ENCODE data around the gene TMED1. TPM values are rescaled to one million over a fixed set of nuclear protein-coding genes. Genes with fewer than 3 reads are reported as not detected.

Gene TMED1
- total and polyA plus RNA-seq, 2 donors from 2014 or later: 36.0 to 60.6 TPM

- Histone ChIP-seq H3K36me3 (ENCODE audit: control insufficient read depth in 2 of 3, insufficient read depth in 3 of 3, low read length in 3 of 3) (peaks cover 8 to 54% (median 17%) of the 10 kb centered on the region in 3 donors), H3K27me3 (ENCODE audit: control insufficient read depth, insufficient read depth, low read length) (no peaks in the 10 kb centered on the region), H3K4me3 (ENCODE audit: low read length in 3 of 3) (no peak overlapping the region), H3K9me3 (ENCODE audit: control insufficient read depth in 2 of 3, insufficient read depth in 1 of 3, low read length in 3 of 3) (no peaks in the 10 kb centered on the region), H3K27ac (ENCODE audit: low read depth in 2 of 2, low read length in 2 of 2) (no peak overlapping the region), H3K4me1 (ENCODE audit: control insufficient read depth in 2 of 3, insufficient read depth in 2 of 3, low read depth in 1 of 3, low read length in 3 of 3) (no peaks in the 10 kb centered on the region), H3K9ac (ENCODE audit: low read length in 3 of 3) (no peak overlapping the region)
- no peak for FAIRE-seq
- intact Hi-C loops (cut with DNase I): no loop called here
- no peak for TF ChIP-seq CTCF (IDR thresholded peaks at IDR 0.05; ENCODE audit: borderline replicate concordance, extremely low read depth, insufficient read depth)
- no peak for DNase-seq
These were observed 26.2 kb downstream of the TMED1 start for GRCh38 chr19:10809651-10810285.

- Histone ChIP-seq H3K36me3 (ENCODE audit: control insufficient read depth in 2 of 3, insufficient read depth in 3 of 3, low read length in 3 of 3) (peaks cover 8 to 53% (median 18%) of the 10 kb centered on the region in 3 donors), H3K9ac (ENCODE audit: low read length in 3 of 3) (no peak overlapping the region), H3K4me3 (ENCODE audit: low read length in 3 of 3) (no peak overlapping the region), H3K27me3 (ENCODE audit: control insufficient read depth, insufficient read depth, low read length) (no peaks in the 10 kb centered on the region), H3K4me1 (ENCODE audit: control insufficient read depth in 2 of 3, insufficient read depth in 2 of 3, low read depth in 1 of 3, low read length in 3 of 3) (no peaks in the 10 kb centered on the region), H3K27ac (ENCODE audit: low read depth in 2 of 2, low read length in 2 of 2) (no peak overlapping the region), H3K9me3 (ENCODE audit: control insufficient read depth in 2 of 3, insufficient read depth in 1 of 3, low read length in 3 of 3) (no peaks in the 10 kb centered on the region)
- intact Hi-C loops (cut with DNase I): no loop called here
- FAIRE-seq (no peak), DNase-seq (no peak)
- TF ChIP-seq CTCF (IDR thresholded peaks at IDR 0.05; ENCODE audit: borderline replicate concordance, extremely low read depth, insufficient read depth): no peak
These were observed 26.9 kb downstream of the TMED1 start for GRCh38 chr19:10808937-10809649.

DNA sequence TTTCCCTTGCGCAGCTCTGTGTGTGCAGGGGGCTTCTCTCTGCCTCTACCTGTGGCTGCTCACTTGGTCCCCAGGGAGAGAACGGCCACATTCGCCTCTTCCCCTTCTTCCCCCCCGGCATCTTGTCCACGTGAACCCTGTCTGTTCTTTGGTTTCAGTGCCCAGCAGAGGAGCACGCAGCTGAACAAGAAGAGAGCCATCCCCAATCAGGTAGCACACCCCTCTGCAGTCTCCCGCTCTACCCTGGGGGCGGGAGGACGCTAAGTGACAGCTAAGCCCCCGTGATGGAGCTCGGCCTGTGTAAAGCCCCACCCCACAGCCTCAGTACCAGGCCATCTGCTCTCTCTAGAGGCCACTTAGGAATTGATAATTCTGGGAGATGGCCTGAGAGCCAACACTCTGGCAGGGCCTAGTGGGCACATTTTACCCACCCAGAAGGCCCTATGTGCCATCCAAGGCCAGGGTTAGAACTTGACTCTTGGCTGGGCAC lies 30.2 kb downstream of the TMED1 start:
- no peak overlapping the region for H3K4me3 ChIP-seq (ENCODE audit: low read length in 3 of 3)
- DNase-seq: no peak
- no peak for FAIRE-seq
- TF ChIP-seq CTCF (IDR thresholded peaks at IDR 0.05; ENCODE audit: borderline replicate concordance, extremely low read depth, insufficient read depth): no peak
- H3K36me3 ChIP-seq (ENCODE audit: control insufficient read depth in 2 of 3, insufficient read depth in 3 of 3, low read length in 3 of 3): peaks cover 8 to 60% (median 15%) of the 10 kb centered on the region in 3 donors
- no peak overlapping the region for H3K27ac ChIP-seq (ENCODE audit: low read depth in 2 of 2, low read length in 2 of 2)
- H3K9ac ChIP-seq (ENCODE audit: low read length in 3 of 3): no peak overlapping the region
- H3K9me3 ChIP-seq (ENCODE audit: control insufficient read depth in 2 of 3, insufficient read depth in 1 of 3, low read length in 3 of 3): no peaks in the 10 kb centered on the region
- intact Hi-C loops (cut with DNase I): no loop called here
- H3K4me1 ChIP-seq (ENCODE audit: control insufficient read depth in 2 of 3, insufficient read depth in 2 of 3, low read depth in 1 of 3, low read length in 3 of 3): no peaks in the 10 kb centered on the region
- H3K27me3 ChIP-seq (ENCODE audit: control insufficient read depth, insufficient read depth, low read length): no peaks in the 10 kb centered on the region
